ENCODE measurements around the gene EFNB3. TPM values are rescaled to one million over a fixed set of nuclear protein-coding genes. Genes with fewer than 3 reads are reported as not detected.

Gene EFNB3
- total RNA-seq, 1 donor from 2014 or later: 17.9 TPM

GRCh38 chr17:7684851-7685532 lies 20.0 kb upstream of the EFNB3 start:
- peak overlapping the region; percentile 100 for H3K27ac Mint-ChIP-seq (ENCODE audit: unreplicated experiment)
- peaks cover 9% of the 10 kb centered on the region for H3K9me3 Mint-ChIP-seq (ENCODE audit: unreplicated experiment)
- no peak for DNase-seq
- peaks cover 14% of the 10 kb centered on the region for H3K27me3 Mint-ChIP-seq (ENCODE audit: unreplicated experiment)
- H3K4me1 Mint-ChIP-seq (ENCODE audit: low read depth, unreplicated experiment): peaks cover 6% of the 10 kb centered on the region
- H3K36me3 Mint-ChIP-seq (ENCODE audit: unreplicated experiment): no peaks in the 10 kb centered on the region
- no peak for TF ChIP-seq CTCF (IDR thresholded peaks at IDR 0.05; ENCODE audit: partially characterized antibody, unreplicated experiment)
- H3K4me3 Mint-ChIP-seq (ENCODE audit: unreplicated experiment): peak overlapping the region; percentile 98

- Mint-ChIP-seq H3K27me3 (ENCODE audit: unreplicated experiment) (peaks cover 14% of the 10 kb centered on the region), H3K4me1 (ENCODE audit: low read depth, unreplicated experiment) (peaks cover 6% of the 10 kb centered on the region), H3K9me3 (ENCODE audit: unreplicated experiment) (peaks cover 9% of the 10 kb centered on the region), H3K27ac (ENCODE audit: unreplicated experiment) (peak overlapping the region; percentile 100), H3K4me3 (ENCODE audit: unreplicated experiment) (peak overlapping the region; percentile 98), H3K36me3 (ENCODE audit: unreplicated experiment) (no peaks in the 10 kb centered on the region)
- peak; percentile 93 for DNase-seq
- no peak for TF ChIP-seq CTCF (IDR thresholded peaks at IDR 0.05; ENCODE audit: partially characterized antibody, unreplicated experiment)
These were observed 19.3 kb upstream of the EFNB3 start for GRCh38 chr17:7685533-7686221.

GRCh38 chr17:7686222-7687071 lies 18.6 kb upstream of the EFNB3 start:
- no peaks in the 10 kb centered on the region for H3K36me3 Mint-ChIP-seq (ENCODE audit: unreplicated experiment)
- H3K27ac Mint-ChIP-seq (ENCODE audit: unreplicated experiment): peak overlapping the region; percentile 100
- peaks cover 6% of the 10 kb centered on the region for H3K4me1 Mint-ChIP-seq (ENCODE audit: low read depth, unreplicated experiment)
- H3K4me3 Mint-ChIP-seq (ENCODE audit: unreplicated experiment): peak overlapping the region; percentile 98
- TF ChIP-seq CTCF (IDR thresholded peaks at IDR 0.05; ENCODE audit: partially characterized antibody, unreplicated experiment): no peak
- H3K9me3 Mint-ChIP-seq (ENCODE audit: unreplicated experiment): peaks cover 9% of the 10 kb centered on the region
- peak; percentile 78 for DNase-seq
- H3K27me3 Mint-ChIP-seq (ENCODE audit: unreplicated experiment): peaks cover 14% of the 10 kb centered on the region

- Mint-ChIP-seq H3K9me3 (ENCODE audit: unreplicated experiment) (peaks cover 9% of the 10 kb centered on the region), H3K27me3 (ENCODE audit: unreplicated experiment) (peaks cover 14% of the 10 kb centered on the region), H3K36me3 (ENCODE audit: unreplicated experiment) (no peaks in the 10 kb centered on the region), H3K27ac (ENCODE audit: unreplicated experiment) (peak within 1 kb of the TSS; percentile 100), H3K4me1 (ENCODE audit: low read depth, unreplicated experiment) (peaks cover 6% of the 10 kb centered on the region), H3K4me3 (ENCODE audit: unreplicated experiment) (peak within 1 kb of the TSS; percentile 98)
- DNase-seq: peak; percentile 79
- no peak for TF ChIP-seq CTCF (IDR thresholded peaks at IDR 0.05; ENCODE audit: partially characterized antibody, unreplicated experiment)
These were observed 17.7 kb upstream of the EFNB3 start, which contains the start of gene TP53 for GRCh38 chr17:7687072-7687907. TP53 (minus strand) TSS chr17:7687490; CDS start chr17:7676594, 10,896 bp downstream.

Data from glutamatergic neuron (in vitro differentiated cells).